GM12875 (cell line): Measurements from ENCODE around the gene FBLN2.

ENCODE experiments used
- H3K4me3 ChIP-seq: one replicate; pipeline ENCODE4 v1.5.1; 2011; ENCODE audit warnings: low read depth, low read length, control low read depth
- TF ChIP-seq, protein P1 (sequence below): IDR thresholded peaks from 2 replicates; pipeline ENCODE4 v1.5.1; 2011; ENCODE audit warnings: low read depth, mild to moderate bottlenecking, control low read depth, inconsistent platforms, low read length, moderate library complexity, borderline replicate concordance; ENCODE audit not compliant: insufficient read depth

Gene FBLN2

GRCh38 chr3:13504161-13504831 is 44.6 kb upstream of the FBLN2 start:
- TF ChIP-seq, protein P1, sequence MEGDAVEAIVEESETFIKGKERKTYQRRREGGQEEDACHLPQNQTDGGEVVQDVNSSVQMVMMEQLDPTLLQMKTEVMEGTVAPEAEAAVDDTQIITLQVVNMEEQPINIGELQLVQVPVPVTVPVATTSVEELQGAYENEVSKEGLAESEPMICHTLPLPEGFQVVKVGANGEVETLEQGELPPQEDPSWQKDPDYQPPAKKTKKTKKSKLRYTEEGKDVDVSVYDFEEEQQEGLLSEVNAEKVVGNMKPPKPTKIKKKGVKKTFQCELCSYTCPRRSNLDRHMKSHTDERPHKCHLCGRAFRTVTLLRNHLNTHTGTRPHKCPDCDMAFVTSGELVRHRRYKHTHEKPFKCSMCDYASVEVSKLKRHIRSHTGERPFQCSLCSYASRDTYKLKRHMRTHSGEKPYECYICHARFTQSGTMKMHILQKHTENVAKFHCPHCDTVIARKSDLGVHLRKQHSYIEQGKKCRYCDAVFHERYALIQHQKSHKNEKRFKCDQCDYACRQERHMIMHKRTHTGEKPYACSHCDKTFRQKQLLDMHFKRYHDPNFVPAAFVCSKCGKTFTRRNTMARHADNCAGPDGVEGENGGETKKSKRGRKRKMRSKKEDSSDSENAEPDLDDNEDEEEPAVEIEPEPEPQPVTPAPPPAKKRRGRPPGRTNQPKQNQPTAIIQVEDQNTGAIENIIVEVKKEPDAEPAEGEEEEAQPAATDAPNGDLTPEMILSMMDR = no peak

GRCh38 chr3:13505147-13506130 is 43.5 kb upstream of the FBLN2 start:
- TF ChIP-seq, protein P1 = no peak
- no peak overlapping the region for H3K4me3 ChIP-seq

More at GRCh38 chr3:13504161-13504831, 44.6 kb upstream of the FBLN2 start:
- H3K4me3 ChIP-seq = no peak overlapping the region

DNA sequence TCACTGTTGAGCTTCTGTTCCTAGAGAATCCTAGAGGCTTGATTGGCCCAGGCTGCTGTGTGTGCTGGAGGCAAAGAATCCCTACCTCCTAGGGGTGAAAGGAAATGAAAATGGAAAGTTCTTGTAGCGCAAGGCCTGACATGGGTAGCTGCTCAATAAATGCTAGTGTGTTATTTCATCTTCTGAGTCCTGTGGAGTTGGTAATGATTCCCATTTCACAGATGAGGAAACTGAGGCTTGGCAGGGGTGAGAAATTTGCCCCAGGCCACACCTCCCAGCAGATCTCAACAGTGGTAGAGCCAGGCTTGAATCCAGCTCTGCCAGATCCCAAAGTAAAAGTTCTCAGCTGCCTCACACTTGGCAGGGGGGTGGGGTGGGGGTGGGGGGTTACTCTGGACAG is 42.7 kb upstream of the FBLN2 start:
- TF ChIP-seq, protein P1 = no peak
- H3K4me3 ChIP-seq = no peak overlapping the region

DNA sequence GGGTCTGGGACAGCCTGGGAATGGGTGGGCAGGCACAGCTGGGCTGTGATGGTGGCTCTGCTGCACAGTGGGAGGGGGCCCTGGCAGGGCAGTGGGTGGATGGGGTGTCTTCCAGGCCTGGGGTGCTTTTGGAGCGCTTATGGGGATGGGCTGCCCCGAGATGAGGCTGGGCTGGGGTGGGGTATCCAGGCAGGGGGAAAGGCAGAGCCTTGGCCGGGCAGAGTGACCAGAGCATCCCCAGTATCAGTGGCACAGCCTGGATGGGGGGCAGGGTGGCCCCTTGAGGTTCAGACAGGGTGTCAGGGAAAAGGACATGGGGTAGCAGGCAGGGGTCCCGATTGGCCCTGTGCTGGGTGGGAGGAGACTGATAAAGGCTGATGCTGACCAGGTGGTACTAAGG is 42.2 kb upstream of the FBLN2 start:
- TF ChIP-seq, protein P1 = no peak
- no peak overlapping the region for H3K4me3 ChIP-seq

GRCh38 chr3:13507247-13507569 is 41.7 kb upstream of the FBLN2 start:
- TF ChIP-seq, protein P1 = no peak

GRCh38 chr3:13507570-13508339 is 41.2 kb upstream of the FBLN2 start:
- TF ChIP-seq, protein P1 = no peak
- H3K4me3 ChIP-seq = no peak overlapping the region

More at GRCh38 chr3:13507247-13507569, 41.7 kb upstream of the FBLN2 start:
- no peak overlapping the region for H3K4me3 ChIP-seq
